ENCODE measurements around the gene TRAK1.
A peak's percentile ranks its signal among the peaks of the same experiment; 100 is the strongest.

TRAK1 gene

DNA sequence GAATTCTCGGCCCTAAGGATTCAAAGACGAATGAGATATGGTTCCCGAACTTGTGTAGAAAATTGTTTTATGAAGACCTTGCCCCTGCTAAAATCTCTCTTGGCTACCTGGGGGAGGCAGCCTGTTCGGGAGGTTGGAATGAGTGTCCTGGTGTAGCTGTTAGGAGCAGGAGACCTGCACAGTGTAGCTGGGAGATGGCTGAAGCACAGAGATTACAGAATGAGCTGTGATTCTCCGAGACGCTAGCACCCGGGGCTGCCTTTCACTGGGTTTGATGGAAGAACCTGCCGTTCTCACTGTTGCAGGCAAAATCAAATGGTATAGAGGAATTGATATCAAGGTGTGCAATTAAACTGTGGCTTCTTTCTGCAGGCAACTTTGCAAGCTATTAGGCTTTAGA, 68.0 kb downstream of the TRAK1 start:
- DNase-seq = no peak

DNA sequence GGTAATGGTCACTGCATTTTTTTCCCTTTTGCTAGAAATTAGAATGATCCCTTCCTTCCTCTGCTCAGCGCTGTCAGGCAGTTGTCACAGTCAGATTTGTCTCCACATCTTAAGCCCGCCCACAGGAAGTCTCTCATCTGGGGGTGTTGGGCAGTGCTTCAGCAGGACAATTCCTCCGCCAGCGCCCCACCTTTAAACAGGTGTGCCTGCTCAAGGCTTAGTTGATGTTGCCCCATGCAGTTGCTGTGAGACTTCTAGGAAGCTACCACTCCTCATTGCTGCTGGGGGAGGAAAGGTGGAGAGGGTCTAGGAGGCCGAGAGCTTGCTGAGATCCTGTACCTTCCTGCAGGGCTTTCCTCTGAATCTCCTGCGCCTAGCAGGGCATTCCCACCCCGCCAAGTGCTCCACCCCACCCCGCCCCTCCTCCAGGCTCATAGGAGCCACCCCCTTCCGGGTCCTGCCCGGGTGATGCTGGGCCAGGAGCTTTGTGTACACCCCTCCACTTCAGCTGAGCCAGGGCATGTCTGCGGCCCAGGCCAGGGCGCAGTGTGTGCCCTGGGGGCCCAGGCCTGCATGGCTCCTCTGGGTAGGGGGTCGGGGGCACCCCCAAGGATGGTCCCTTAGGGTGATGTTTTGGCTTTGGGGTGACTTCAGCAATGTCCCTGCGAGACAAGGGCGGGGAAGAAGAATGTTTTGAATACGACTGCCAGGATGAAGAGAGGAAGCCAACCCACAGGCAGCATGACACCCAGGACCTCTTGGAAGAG, 68.7 kb downstream of the TRAK1 start:
- no peak for DNase-seq

DNA sequence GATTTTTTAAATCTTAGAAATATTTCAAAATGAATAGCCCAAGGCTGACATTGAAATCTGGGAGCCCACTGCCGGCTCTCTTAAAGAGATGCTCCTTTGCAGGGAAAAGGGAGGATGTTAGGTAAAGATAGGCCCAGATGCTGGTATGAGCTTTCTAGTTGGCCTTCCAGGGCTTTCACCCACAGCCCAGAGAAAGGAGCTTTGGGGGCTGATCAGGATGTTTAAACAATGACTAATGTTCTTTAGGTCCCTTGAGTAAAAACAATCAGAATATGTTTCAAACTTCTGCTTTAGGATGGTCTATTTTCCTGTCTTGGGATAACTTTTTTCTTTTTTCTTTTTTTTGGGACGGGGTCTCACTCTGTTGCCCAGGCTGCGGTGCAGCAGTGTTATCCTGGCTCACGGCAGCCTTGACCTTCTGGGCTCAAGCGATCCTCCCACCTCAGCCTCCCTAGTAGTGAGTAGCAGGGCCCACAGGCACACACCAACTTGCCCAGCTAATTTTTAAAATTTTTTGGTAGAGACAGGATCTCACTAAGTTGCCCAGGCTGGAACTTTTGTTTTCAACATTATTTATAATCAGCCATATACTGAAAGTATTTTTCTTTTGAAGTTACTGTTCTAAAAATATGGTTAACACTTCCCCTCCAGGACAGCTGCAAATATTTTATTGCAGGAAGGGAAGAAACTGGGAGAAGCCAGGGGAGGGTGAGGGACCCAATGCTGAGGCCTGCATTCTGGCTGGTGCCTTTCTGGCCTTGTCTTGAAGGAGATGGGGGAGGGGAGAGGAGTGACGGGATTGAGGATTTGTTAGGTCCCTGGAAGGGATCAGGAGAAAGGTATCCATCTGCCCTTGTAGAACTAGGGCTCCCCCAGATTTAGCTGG, 70.1 kb downstream of the TRAK1 start:
- no peak for DNase-seq

DNA sequence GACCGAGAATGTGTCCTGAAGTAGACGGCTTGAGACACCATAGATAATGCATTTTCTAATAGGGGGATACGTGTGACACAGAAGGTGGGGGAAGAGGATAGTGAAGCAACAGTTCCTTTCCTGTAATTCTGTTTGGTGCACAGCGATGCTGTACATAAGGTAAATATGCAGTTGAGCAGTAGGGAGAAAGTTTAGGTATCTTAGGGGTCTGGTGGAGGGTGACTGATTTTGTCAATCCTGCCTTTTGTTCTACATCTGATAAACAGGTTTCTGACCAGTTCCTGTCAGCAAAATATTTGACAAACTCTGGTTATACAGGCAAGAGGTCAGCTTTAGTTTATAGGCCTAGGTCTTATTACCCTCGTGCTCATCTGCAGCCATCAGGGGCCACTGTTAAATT, 71.3 kb downstream of the TRAK1 start:
- DNase-seq = no peak

DNA sequence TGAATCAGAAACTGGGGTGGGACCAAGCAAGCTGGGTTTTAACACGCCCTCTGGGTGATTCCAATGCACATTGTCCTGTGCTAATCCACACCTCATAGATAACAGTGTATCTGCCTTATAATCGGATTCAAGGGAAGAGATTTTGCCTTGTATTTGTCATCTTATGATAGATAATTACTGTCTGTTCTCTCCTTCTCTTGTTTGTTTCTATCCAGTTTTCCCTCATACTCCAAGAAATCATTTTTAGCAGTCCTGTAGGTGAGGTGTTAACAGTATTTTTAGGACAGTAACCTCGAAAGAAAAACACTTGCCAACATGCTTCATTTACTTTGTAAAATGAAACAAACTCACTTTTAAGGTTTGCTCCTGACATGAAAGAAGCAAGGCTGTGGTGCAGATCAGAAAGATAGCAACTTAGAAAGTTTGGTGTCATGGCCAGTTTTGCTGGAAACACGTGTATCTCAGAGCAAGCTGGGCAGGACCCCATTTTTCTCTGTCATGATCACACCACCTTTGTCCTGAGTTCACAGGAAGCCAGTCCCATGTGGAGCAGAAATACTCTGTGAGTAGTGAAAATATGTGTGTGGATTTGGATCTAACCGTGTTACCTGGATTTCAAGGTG, 72.6 kb downstream of the TRAK1 start:
- DNase-seq = no peak

DNA sequence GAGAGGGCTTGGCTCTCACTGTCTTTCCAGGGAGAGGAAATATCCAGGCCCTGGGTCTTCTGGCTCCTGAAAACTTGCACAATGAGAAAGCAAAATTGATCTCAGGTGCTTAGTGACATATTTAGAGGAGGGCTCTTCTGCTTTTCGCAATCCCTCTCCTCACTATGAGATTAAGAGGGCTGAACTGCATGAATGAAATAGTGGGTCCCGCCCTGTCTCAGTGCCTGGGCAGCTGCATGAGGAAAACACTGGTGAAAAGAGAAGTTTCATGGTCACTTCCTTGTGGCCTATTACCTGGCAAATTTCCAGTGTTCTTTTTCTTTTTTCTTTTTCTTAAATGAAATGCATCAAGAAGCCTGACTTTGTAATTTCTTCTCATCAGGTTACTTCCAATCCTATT, 73.5 kb downstream of the TRAK1 start:
- DNase-seq = no peak

DNA sequence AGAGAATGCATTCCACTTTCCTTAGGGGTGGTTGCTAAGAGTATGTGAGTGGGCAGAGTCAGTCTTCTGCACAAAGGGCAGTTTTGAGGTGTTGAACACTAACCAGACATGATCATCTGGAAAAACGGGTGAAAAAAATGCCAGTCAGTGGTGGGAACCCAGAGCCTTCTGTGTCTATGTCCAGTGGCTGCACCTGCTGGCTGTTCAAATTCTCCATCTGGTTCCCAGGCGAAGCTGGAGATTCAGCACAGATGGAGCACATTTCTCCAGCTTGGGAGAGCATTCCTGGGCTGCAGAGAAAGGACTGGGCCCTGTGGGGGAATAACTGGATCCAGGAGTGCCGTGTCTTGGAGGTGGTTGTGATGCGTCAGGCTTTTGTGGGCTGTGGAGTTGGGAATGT, 74.1 kb downstream of the TRAK1 start:
- no peak for DNase-seq

DNA sequence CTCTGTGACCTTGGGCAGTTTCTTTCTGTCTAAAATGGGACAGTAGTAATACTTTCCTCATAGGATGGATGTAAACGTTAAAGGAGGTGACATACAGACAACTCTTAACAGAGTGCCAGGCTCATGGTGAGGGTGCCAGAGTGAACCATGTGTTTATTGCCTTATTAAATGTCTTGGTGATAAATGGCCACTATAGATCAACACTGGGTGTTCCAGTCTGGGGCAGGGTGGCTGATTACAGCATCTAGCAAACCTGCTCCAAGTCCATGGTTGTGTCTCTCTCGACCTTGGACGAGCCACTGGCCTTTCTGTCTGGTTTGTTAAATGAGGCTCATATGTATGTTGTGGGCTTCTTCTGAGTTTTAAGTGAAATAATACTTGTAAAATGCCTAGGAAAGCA, 75.1 kb downstream of the TRAK1 start:
- no peak for DNase-seq

DNA sequence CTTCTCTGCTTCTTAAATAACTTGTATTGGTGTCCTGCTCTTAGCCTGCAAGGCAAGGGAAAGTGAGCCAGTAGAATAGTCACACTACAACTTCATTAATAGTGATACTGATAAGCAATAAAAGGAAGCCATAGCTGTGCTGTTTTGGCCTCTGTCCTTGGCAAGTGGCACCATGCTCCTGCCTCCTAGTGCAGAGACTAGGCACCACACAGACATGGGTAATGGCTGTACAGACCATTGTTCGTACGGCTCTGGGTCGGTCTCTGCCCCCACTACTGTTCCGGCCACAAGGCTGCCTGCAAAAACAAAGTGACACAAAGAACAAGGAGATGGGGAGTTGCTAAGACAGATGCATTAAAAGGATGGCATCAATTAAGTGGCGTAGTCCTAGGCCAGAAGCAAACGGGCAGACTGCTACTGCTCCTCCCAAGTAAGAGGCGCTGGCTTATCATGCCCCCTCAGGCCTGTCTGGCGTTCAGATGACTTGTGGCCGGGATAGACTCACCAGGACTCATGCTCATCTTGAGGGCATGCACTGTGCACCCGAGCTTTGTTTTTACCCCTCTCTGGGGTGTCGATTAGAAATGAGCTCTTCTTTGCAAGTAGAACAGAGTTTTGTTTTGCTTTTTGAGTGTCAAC, 75.6 kb downstream of the TRAK1 start:
- peak; percentile 35 for DNase-seq

DNA sequence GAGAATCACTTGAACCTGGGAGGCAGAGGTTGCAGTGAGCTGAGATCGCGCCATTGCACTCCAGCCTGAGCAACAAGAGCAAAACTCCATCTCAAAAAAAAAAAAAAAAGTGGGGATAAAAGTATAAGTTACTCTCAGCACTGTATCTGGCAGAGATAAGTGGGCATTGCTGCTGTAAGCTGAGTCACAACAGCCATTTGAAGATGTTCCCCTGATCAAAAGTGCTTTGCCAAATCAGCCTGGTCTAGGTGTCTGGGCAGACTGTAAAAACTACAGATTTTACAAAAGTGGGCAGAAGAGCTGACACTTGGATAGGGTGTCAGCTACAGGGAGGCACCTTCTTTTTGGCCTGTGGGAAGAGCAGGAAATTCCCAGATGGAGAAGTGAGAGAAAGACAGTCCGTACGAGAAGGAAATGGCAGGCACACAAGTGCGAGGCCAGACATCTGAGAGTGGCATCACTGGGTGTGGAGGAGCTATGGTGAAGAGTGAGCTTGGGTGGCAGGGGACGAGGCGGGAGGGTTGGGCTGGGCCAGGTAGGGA, 78.5 kb downstream of the TRAK1 start:
- no peak for DNase-seq

DNA sequence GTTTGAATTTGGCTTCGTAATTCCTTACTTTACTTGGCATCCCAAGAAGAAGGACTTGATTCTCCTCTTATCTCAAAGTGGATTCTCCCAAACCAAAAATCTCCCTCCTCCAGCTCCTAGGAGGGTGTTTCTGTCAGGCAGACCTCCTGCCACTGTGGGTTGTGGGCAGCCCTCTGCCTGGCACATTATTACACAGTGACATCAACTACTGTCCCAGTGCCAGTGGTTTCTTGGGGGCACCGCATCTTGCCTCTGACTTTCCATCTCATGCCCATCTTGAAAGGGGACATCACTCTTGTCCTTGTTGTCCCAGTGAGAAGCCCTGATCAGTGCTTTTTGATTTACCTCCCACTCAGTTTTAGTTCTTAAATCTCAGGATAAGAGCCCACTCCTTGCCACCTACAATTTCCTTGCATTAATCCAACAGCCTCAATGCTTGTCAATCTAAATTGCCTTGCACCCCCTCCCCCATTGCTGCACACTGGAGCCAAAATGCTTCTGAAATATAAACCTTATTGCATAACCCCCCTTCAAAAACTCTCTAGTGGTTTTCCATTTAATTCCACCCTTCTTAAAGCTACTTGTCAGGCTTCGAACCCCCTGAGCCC, 81.0 kb downstream of the TRAK1 start:
- DNase-seq = no peak

DNA sequence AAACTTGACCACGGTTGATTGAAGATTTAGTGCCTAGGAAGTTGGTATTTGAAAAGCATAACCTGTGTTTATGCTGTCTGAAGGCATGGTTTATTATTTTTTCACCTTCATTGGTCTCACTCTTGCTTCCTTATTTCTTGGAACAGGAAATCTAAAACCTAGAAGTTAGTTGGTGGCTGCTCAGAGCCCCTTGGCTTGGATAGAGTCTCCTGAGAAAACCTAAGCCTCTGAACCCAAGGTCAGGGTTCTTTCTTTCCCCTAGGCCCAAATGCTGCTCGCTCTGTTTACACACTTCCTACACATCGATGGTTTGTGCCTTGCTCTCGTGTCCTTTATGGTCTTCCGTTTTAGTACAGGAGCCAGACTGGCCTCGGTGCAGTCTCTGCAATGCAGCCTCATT, 82.2 kb downstream of the TRAK1 start:
- DNase-seq = no peak

DNA sequence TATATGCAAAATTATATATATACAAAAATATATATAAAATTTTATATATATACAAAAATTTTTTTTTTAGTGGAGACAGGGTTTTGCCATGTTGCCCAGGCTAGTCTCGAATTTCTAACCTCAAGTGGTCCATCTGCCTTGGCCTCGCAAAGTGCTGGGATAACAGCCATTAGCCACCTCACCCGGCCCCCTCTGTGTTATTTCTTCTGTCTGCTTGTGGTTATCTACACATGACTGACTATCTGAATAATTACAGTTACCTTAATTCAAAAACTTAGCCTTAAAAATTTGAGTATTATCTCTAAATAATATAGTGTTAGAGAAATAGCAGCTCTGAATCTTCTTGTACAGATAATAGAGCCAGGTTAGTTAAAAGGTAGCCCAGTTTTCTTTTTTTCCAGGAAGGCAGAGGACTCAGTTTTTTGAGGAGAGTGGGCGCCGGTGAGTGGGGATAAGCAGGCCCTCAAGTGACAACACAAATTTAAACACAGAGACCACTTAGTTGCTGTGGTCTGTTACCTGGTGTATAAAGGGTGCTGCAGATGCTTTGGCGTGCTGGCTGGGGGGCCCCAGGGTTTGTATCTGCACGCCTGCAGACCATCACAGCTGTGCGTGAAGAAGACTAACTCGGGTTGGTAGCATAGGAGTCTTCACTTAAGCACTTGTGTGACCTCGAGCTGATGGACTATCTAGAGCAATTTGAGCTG, 83.7 kb downstream of the TRAK1 start:
- DNase-seq = no peak

DNA sequence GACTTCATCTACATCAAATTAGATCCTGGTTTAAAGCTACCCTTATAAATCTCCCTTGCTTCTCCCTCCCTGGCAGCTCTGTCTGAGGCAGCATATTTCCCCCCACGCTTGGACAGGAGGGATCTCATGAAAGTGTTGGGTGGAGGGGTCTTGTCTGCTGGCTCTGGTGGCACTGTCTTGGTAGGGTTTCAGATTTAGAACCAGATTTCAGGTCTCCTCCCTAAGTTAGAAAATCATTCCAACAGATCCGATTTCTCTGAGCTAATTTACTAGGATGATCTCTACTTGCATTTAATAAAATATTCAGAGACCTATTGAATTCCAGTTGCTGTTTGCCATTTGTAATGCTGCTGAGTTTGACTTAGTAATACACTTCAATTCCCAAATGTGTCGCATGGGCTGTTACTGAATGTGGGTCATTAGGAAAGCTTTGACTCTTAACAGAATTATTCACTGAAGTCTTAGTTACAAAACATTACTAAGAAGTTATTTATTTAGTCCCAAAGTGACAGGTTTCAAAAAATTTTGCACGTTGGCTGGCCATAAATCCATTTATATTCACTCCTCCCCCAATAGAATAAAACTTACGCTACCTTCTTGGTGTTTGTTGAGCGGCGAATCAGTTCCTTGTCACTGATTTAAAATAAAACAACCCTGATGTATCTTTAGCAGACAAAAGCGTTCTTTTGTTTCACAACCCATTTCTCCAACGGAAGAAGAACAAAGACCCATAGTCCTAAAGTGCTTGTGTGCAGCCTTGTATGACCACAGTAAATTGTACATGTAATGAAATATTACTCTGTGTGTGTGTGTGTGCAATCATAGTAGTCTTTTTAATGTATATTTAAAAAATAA, 84.5 kb downstream of the TRAK1 start:
- peak; percentile 69 for DNase-seq

DNA sequence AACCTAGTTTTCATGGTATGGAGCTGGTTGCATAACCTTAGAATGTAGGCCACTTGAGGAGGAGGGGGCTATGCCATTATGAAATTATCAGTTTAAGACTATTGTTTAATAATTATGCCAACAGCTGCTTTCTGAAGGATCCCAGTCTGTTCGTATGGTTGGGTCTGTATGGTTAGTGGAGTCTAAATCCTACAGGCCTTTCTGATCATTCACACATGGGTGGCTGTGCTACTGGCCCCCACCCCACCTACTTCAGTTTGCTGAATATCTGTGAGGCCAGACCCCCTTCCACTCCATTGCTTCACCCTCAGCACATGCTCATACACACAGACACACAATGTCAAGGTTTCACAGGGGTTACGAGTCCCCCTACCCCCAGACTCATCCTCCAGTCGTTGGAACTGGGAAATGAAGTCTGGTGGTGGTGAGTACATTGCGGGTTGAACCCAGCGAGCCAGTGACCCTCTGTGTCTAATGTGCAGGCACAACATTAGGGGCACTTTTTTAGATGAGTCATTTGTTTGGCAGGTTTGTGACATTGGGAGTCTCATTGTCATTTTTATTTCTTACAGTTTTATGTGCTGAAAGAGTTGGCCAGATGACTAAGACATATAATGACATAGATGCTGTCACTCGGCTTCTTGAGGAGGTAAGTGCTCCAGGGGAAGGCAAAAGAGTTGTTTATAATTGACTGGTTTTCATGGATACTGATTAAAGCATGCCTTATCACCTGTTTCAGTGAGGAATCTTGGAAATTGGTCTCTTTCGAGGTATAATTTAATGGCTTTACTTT, 85.3 kb downstream of the TRAK1 start:
- no peak for DNase-seq

DNA sequence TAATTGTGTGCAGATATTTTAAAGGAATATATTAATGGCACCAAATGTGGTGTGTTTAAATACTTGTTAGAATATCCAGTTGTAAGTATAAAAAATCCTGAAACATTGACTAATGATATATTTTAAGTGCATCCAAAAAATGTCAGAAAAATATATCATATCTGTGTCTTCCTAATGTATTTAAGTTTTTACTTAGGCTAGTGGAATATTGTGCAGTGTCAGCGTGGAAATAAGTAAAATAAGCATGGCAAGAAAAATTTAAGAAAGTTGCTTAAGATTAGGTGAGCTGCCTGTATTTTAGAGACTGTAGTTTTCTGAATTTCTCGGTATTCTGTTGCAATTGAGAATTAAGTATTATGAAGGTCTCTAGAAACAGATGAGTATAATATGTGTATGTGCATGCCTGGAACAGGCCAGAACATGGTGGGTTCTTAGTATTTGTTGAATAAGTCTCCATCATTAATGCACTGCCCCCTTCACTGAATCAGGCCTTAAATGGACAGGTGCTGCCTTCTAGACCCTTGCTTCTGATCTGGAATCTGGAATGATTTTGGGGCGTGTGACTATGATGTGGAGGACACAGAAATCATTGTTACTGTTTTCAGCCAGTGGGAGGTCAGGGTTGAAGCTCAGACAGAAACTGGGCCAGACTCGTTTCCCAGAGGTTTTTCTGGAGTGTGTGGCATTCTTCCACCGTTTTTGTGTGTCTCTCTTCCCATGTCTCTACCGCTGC, 86.1 kb downstream of the TRAK1 start:
- peak; percentile 31 for DNase-seq

DNA sequence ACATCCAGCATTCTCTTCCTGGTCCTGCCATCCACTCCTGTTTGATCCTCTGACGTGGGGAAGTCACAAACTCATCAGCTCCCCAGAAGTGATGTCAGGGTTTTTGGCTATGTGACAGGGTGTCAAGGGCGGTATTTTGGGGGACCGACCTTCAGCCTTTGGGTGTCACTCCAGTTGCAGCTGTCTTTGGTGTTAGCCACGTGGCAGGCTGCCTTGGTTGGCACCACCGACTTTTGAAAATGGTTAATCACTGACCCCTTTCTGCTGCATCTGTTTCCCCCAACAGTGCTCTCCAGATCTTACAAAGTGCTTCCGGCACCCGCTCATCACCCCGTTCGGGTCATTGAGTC, 86.6 kb downstream of the TRAK1 start:
- no peak for DNase-seq

DNA sequence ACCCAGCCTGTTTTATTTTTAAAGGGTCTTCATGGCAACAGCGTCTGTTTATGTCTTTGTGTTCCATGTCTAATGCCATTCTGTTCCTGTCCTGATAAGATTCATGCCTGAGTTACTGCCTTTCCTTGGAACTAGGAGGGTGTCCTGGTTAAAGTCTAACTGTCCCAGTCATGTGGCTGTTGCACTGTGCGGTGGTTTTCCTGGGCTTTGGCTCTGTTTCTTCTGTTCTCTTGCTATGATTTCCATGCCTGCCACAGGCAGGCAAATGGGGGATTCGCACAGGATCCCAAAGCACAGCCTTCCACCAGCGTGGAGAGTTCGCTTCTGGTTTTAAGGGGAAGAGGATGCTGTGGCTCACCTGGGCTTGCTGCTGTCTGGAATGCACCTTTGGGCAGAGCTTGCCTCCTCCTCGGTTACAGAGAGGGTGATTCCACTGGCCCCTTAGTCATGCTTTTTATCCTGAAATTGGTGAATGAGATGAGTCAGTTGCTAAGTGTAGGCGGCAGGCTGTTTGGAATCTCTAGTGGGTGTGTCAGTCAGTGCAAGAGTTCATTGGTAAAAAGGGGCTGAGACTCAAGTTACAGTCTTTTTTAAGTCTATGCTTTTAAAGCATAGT, 88.1 kb downstream of the TRAK1 start:
- DNase-seq = no peak

DNA sequence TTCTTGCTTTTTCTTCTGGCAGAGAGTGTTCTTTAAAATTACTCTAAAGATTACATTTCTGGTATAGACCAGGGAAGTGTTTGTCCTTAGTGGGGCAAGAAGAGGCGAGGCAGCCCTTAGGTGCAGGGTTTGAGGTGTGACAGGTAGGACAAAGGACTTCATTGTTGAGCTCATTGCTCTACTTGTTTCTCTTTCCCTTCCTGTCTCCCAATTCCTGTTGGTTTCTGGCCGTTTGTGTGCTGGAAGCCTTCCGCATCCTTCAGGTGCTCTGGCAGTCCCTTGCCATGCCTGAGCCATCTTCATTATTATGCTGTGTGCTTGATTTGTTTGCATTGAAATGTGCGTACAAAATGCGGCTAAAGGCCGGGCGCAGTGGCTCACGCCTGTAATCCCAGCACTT, 89.7 kb downstream of the TRAK1 start:
- no peak for DNase-seq

Measured in midbrain (tissue), 1 donor.